ENCODE data around the gene PATE3.

The PATE3 gene, protein sequence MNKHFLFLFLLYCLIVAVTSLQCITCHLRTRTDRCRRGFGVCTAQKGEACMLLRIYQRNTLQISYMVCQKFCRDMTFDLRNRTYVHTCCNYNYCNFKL

DNA sequence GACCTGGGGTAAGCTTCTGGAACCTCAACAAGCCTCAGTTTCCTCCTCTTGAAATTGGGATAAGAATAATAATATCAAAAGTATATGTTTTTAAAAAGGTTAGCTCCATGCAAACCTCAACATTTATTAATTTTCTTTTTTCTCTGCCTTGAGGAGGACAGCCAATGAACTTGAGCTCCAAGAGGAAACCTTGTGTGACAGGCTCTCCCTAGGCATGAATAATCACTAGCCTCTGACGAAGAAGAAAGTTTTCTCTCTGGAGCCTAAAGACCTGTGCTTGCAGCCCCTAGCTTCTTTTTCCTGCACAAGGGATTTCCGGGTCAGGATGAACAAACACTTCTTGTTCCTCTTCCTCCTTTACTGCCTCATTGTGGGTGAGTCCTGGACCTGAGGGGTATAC is at the start of gene PATE3:
TSS of gene PATE3 (plus strand) at position 301 of the 400 bp plus-strand sequence. CDS start at position 326, 25 bp downstream.
- DNase-seq, result no peak

DNA sequence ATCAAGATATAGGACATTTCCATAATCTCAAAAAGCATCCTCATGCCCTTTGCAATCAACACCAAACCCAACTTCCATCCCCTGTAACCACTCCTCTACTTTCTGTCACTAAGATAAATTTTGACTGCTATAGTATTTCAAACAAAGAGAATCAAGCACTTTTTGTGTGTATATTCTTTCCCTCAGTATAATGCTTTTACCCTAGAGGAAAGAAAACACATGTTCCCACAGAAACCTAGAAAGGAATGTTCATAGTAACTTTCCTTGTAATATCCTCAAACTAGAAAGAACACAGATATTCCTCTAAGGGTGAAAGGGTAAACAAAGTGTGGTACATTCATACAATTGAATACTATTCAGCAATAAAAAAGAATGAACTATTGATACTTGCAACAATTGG is 47.3 kb upstream of the PATE3 start:
- DNase-seq, result no peak

GRCh38 chr11:125743681-125744080 is 44.2 kb upstream of the PATE3 start:
- DNase-seq, result no peak

DNA sequence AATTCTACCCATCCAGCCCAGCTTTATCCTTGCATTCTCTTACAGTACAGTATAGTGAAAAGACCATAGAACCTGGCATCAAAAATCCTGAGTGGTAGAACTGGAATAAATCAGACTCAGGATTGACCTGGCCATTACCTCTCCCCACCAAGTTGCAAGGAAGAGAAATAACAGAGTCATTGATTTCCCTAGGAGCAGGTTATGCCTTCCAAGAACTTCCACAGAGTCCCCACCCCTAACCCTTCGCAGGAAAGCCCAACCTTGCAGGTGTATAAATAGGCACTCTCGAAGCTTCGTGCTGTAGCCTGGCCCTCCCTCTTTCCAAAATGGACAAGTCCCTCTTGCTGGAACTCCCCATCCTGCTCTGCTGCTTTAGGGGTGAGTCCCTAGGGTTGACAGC is 41.9 kb upstream of the PATE3 start, which contains the start of gene PATE1:
TSS of gene PATE1 (plus strand) at position 301 of the 400 bp plus-strand sequence. CDS start at position 327, 26 bp downstream.
- DNase-seq, result no peak

GRCh38 chr11:125750629-125751028 is 37.3 kb upstream of the PATE3 start:
- no peak for DNase-seq

- DNase-seq, result no peak
These were observed 31.9 kb upstream of the PATE3 start for GRCh38 chr11:125756050-125756449.

- no peak for DNase-seq
These were observed 25.5 kb upstream of the PATE3 start for GRCh38 chr11:125762445-125762844.

- no peak for DNase-seq
These were observed 24.4 kb upstream of the PATE3 start for GRCh38 chr11:125763483-125763882.

DNA sequence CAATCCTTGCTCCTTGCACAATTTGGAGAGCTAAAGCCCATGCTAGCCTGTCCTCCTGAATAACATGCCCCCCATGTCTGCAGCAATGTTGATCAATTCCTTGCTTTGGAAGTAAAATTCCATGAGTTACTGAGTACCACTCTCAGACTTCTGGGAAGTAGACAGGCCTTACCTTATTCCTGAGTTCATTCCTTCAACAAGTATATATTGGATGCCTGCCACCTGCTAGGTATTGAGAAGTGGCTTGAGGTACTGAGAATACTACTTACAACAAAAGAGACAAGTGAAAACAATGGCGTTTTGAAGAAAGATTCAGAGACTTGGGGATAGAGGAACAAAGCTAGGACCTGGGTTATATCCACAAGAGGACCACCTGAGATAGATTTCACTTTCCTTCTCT is 21.7 kb upstream of the PATE3 start:
- no peak for DNase-seq

DNA sequence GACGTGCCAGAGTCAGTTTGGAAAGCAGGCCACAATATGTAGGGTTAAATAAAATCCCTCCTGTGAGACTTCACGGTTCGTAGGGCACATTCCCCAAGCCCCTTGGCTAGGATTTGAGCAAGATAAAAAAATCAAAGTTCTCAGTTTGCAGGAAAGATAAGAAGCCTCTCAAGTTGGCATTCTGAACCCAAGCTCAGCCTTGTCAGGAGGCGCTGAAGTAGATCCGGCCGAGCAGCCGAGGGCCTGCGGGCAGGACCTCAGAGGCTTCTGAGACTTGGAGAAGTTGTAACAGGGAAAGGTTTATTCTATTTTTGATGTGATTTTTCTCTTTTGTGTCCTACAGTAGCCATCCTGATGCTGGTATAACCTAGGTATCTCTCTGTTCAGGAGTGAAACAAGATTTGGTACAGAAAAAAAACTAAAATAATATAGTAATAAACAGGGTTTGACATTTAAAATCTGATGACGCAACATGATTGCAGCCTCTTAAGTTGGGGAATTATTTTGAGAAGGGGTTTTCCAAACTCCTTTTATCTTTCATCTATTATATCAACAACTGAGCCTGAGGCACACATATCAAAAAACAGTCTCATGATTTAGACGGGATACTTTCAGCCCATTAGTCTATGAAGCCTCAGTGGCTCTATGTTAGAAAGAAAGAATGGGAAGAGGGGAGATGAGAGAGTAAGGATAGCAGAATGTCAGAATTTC is 19.4 kb upstream of the PATE3 start:
- no peak for DNase-seq

GRCh38 chr11:125770583-125770982 is 17.3 kb upstream of the PATE3 start:
- DNase-seq, result no peak

- DNase-seq, result no peak
These were observed 15.0 kb upstream of the PATE3 start for GRCh38 chr11:125772834-125773505.

DNA sequence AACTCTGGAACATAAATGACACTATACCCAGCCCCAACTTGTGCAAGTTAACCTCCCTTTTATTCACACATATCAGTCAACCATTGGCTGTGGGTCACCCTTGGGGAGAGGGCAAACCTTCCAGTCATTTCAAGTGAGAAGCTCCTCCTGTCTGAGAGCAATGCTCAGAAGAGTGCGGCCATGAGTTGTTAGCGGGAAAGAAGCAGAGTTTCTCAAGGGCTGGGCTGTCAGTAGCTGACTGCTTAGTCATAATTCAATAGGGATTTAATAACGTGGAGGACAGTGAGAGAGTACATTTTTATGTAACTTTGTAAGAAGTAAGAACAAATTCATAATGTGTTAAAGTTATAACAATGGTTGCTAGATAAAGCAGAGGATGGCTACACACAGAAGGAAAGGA is 14.4 kb upstream of the PATE3 start:
- DNase-seq, result no peak

DNA sequence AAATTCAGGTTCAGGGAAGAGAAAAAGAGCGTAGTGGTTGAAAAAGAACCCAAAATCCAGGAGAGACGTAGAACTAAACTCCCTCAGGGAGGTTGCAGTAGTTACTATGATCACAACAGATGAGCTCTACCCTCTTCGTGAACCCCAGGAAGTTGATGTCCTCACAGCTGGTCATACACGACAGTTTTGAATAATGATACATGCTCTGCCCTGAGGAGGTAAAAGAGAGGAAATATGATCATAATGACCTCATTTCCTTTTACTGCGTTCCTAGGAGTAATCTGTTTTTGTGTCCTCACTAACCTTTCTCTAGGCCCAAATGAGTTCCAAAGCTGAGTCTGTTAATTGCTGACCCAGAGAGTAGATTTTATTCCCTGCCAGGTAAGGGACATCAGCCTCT is 10.6 kb upstream of the PATE3 start:
- no peak for DNase-seq

DNA sequence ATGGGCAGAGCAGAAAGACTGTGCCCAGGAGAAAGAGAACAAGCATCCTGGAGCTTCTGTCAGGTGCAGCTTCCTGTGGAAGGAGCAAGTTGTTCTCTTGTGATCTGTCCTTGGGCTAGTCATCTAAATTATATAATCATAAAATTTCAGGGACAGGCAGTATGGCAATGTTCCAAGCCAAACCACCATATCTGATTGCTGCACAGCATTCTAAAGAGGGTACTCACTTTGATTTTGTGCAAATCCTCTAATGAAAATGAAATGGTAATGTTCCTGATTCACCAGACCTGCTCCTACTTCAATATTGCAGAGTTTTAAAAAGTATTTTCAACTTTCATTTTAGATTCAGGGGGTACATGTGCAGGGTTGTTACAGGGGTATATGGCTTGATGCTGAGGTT is 9.2 kb upstream of the PATE3 start, which contains the start of gene PATE2:
TSS of gene PATE2 (minus strand) at position 101 of the 400 bp plus-strand sequence. CDS start at position 46, 55 bp downstream.
- DNase-seq, result no peak

- no peak for DNase-seq
These were observed 3.2 kb upstream of the PATE3 start for GRCh38 chr11:125784678-125785077.

- DNase-seq, result no peak
These were observed 2.9 kb downstream of the PATE3 start for GRCh38 chr11:125790825-125791224.

DNA sequence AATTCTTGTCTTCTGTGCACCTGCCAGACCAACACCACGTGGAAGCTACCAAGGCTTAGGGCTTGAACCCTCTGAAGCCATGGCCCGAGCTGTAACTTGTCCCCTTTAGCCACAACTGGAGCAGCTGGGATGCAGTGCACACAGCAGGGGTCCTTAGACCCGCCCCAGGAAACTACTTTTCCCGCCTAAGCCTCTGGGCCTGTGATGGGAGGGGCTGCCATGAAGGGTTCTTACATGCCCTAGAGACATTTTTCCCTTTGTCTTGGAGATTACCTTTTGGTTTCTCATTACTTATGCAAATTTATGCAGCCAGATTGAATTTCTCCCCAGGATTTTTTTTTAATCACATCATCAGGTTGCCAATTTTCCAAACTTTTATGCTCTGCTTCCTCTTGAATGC is 9.7 kb downstream of the PATE3 start:
- no peak for DNase-seq

DNA sequence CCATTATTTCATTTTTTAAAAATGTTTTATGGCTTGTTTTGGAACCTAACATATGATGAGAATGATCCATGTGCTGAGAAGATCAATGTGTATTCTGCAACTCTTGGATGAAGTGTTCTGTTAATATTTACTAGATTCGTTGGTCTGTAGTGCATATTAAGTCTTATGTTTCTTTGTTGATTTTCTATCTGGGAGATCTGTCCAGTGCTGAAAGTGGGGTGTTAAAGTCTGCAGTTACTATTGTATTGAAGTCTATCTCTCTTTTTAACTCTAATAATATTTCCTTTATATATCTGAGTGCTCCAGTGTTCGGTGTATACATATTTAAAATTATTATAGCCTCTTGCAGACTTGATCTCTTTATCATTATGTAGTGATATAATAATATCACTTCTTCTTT is 11.9 kb downstream of the PATE3 start:
- DNase-seq, result no peak

GRCh38 chr11:125802387-125802786 is 14.5 kb downstream of the PATE3 start:
- DNase-seq, result no peak

DNA sequence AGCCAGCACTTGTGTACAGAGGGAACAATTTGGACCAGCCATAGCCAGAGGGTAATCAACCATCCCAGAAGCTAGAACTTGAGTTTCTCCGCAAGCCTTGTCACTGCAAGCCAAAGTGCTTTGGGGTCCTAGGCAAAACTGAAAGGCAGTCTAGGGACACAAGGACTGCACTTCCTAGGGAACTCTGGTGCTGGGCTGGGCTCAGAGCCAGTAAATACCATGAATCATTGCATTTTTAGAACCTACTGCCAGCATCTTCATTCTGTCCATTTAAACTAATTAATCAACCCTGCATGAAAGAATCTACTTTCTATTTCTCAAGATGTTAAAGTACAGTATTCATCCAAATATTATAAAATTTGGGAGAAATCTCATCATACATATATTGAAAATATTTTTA is 20.0 kb downstream of the PATE3 start:
- no peak for DNase-seq

GRCh38 chr11:125833016-125833415 is 45.1 kb downstream of the PATE3 start, which contains the start of gene PATE4:
PATE4 (plus strand) TSS chr11:125833316; CDS start chr11:125833360, 44 bp downstream.
- no peak for DNase-seq

DNA sequence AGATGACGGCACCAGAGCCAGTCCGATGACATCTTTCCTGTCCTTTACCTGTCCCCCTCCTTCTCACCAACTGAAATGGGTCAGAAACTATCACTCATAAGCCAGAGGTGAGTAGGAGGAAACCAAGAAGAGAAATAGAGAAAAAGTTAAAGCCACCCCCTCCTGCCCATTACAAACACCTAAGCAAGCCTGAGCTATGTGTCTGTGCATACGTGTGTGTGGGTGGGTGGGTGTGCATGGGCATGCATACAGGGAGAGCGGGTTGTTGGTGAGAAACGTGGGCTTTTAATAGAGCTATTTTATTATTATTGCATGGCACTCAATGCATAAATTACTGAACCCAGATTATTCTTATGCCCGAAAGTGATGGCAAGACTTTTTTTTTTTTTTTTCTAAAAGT is 47.8 kb downstream of the PATE3 start:
- no peak for DNase-seq
